ENCODE measurements around the gene KRT32.
"Not testable (repeated sequence)": the region's sequence is repeated elsewhere in the genome, so short reads cannot be mapped to it uniquely, and the experiment has no call there.

KRT32 gene

DNA sequence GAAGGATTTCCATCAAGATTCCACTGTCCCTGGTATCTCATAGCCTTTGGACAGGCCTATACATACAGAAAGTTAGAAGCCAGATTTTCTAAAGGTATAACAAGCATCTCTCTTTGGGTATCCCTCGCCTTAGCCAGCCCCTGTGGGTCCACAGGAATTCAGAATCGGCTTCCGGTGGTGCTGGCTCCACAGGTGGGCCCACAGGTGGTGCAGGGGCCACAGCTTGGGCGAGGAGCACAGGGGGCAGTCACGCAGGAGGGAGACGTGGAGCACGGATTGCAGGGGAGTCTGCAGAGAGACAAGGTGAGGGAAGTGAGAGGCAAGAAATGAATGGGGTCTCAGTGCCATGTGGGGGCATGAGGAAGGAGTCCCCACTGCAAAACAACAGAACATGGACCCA, 29.9 kb downstream of the KRT32 start:
- no peak for DNase-seq (ENCODE audit: low read depth)
- no peak overlapping the region for H3K4me3 ChIP-seq (ENCODE audit: control insufficient read depth, low read depth, low read length)
- TF ChIP-seq, protein P1, sequence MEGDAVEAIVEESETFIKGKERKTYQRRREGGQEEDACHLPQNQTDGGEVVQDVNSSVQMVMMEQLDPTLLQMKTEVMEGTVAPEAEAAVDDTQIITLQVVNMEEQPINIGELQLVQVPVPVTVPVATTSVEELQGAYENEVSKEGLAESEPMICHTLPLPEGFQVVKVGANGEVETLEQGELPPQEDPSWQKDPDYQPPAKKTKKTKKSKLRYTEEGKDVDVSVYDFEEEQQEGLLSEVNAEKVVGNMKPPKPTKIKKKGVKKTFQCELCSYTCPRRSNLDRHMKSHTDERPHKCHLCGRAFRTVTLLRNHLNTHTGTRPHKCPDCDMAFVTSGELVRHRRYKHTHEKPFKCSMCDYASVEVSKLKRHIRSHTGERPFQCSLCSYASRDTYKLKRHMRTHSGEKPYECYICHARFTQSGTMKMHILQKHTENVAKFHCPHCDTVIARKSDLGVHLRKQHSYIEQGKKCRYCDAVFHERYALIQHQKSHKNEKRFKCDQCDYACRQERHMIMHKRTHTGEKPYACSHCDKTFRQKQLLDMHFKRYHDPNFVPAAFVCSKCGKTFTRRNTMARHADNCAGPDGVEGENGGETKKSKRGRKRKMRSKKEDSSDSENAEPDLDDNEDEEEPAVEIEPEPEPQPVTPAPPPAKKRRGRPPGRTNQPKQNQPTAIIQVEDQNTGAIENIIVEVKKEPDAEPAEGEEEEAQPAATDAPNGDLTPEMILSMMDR (conservative IDR thresholded peaks at IDR 0.05; ENCODE audit: control insufficient read depth, insufficient read depth, low read depth, low read length) = no peak

DNA sequence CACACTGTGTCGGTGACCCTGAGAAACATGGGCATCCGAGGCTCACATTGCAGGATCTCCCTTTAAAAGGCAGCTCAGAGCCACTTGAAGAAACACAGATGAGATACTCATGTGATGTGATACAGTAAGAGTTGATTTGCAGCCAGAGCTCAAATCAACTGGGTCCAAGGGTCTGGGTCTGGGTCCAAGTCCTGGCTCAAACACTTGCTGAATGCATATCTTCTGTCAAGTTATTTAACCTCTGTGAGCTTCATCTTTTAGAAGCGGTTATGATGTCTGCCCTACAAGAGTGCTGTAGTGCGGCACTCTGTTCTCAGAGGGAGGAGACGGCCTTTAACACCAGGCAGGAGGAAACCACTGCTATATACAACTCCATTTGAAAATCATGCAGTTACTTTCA, 32.8 kb downstream of the KRT32 start:
- TF ChIP-seq, protein P1 (conservative IDR thresholded peaks at IDR 0.05; ENCODE audit: control insufficient read depth, insufficient read depth, low read depth, low read length) = no peak
- H3K4me3 ChIP-seq (ENCODE audit: control insufficient read depth, low read depth, low read length) = no peak overlapping the region
- DNase-seq (ENCODE audit: low read depth) = no peak

DNA sequence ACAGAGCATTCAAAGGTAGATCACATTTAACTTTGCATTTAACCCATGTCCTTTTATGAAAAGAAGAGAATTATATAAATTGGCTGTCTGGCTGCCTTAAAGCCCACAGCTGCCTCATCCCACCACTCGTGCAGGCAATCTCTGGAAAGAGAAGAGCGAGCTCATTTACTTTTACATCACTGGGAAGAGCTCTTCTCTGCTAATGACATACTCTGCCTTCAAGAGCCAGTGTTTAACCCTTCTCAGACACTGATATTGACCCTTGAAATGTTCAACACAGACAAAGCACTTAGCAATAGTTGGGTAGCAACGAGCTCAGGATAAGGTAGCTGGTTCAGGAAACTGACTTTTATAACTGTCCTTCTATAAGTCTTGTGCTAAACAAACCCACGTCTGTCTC, 33.2 kb downstream of the KRT32 start:
- TF ChIP-seq, protein P1 (conservative IDR thresholded peaks at IDR 0.05; ENCODE audit: control insufficient read depth, insufficient read depth, low read depth, low read length) = no peak
- no peak overlapping the region for H3K4me3 ChIP-seq (ENCODE audit: control insufficient read depth, low read depth, low read length)
- no peak for DNase-seq (ENCODE audit: low read depth)

DNA sequence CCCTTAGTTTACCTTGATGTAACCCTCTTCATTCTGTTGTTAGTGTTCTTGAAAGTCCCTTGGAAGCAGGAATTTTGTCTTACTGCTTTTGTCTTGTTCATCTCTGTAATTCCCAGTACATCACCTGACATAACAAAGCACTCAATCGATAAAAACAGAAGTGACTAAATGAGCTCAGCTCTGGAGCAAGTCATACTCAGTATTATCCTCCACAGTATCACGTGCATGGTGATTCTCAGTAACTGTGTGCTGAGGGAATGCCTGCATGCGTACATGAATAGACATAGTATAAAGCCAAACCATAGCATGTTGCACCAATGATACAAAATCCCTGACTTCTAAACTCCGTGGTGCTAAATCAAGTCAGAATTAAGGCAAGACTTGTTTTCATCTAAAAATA, 33.6 kb downstream of the KRT32 start:
- no peak overlapping the region for H3K4me3 ChIP-seq (ENCODE audit: control insufficient read depth, low read depth, low read length)
- no peak for DNase-seq (ENCODE audit: low read depth)
- TF ChIP-seq, protein P1 (conservative IDR thresholded peaks at IDR 0.05; ENCODE audit: control insufficient read depth, insufficient read depth, low read depth, low read length) = no peak

DNA sequence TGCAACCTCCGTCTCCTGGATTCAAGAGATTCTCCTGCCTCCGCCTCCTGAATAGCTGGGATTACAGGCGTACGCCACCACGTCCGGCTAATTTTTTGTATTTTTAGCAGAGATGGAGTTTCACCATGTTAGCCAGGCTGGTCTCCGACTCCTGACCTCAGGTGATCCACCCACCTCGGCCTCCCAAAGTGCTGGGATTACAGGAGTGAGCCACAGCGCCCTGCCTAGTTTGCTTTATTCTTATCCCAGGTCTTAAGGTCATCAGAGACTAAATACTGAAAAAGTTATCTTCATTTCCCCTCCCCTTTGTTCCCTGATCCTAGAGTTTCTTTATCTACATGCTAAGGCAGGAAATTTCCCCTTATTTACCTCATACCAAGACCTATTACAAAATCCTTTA, 36.8 kb downstream of the KRT32 start:
- DNase-seq (ENCODE audit: low read depth); H3K4me3 ChIP-seq (ENCODE audit: control insufficient read depth, low read depth, low read length): not testable (repeated sequence)

DNA sequence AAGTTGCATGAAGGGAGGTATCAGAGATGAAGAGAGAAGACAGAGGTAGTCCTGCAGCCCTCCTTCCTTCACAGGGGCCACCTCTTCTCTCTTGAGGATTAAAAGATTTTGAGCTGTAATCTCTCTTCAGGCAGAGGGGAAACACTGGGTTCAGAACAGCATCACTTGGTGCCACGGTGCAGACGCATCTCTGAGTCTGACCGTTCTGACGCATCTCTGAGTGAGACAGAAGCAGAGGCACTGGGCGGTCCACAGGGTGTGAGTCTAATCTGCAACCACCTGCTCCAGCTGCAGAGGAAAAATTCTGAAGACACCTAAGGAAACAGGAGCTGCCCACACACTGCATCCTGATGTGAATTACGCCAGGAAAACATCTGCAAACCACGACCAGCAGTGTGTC, 37.5 kb downstream of the KRT32 start:
- no peak overlapping the region for H3K4me3 ChIP-seq (ENCODE audit: control insufficient read depth, low read depth, low read length)
- TF ChIP-seq, protein P1 (conservative IDR thresholded peaks at IDR 0.05; ENCODE audit: control insufficient read depth, insufficient read depth, low read depth, low read length) = no peak
- DNase-seq (ENCODE audit: low read depth) = no peak

DNA sequence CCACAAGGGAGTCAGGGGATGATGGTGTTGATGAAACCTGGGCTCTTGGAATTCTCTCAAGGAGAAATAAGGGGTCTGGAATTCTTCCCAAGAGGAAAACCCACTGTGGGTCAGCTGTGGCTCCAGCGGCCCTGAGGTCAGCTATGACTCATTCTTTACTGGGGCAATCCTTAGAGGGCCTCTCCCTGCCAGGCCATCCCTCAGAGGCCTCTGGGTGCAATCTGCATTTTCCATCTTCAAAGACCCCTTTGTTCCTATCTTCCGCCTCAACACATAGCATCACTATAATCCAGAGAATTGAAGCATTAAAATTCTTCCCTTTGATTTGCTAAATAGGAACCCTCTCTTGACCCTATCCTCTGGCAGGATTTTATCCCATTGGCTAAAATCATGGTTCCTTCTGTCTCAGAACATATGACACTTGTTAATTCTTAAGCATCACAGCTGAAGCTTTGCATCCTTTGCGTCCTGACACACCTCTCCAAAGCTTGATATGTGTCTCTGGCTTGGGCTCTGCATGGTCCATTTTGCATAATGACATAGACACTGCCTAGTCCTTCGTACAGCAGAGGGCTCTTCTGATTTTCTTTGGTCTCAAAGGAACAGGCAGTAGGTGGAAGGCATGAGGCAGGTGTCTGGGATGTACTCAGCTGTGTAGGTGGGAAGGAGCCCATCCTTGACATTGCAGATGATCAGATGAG, 38.4 kb downstream of the KRT32 start:
- DNase-seq (ENCODE audit: low read depth) = peak; percentile 43
- TF ChIP-seq, protein P1 (conservative IDR thresholded peaks at IDR 0.05; ENCODE audit: control insufficient read depth, insufficient read depth, low read depth, low read length) = no peak
- no peak overlapping the region for H3K4me3 ChIP-seq (ENCODE audit: control insufficient read depth, low read depth, low read length)
